GM23338 (cell line): ENCODE measurements around the gene TUBB1. TPM values are rescaled to one million over a fixed set of nuclear protein-coding genes. Genes with fewer than 3 reads are reported as not detected.

Experiments
- ATAC-seq: fragments of 200-7000 bp; cut with Tn5 transposase; 3 replicates; pipeline ENCODE4 v1.9.1; 2020
- DNase-seq: peaks from one replicate; pipeline ENCODE4 v3.0.0-alpha.2; 2015; ENCODE audit warnings: low spot score
- H2AFZ ChIP-seq: fragments of 200-600 bp; sonication (generic); 2 replicates; pipeline ENCODE4 v1.8.0; 2016; ENCODE audit warnings: antibody characterized with exemption, mild to moderate bottlenecking, moderate library complexity
- H3F3A ChIP-seq: fragments of 200-600 bp; sonication (generic); replicated peaks from 2 replicates; pipeline ENCODE4 v1.8.0; 2017; ENCODE audit warnings: antibody characterized with exemption, mixed run types, low read depth
- H3K27ac ChIP-seq: fragments of 200-600 bp; sonication (generic); 2 replicates; pipeline ENCODE4 v1.6.1; 2016; ENCODE audit warnings: low read depth
- H3K27me3 ChIP-seq: fragments of 200-600 bp; sonication (generic); 2 replicates; pipeline ENCODE4 v1.8.0; 2016; ENCODE audit warnings: mild to moderate bottlenecking, mixed run types, moderate library complexity; ENCODE audit not compliant: insufficient read depth
- H3K36me3 ChIP-seq: fragments of 200-600 bp; sonication (generic); 2 replicates; pipeline ENCODE4 v1.8.0; 2016; ENCODE audit warnings: mild to moderate bottlenecking; ENCODE audit not compliant: insufficient read depth
- H3K4me1 ChIP-seq: fragments of 200-600 bp; sonication (generic); 2 replicates; pipeline ENCODE4 v1.8.0; 2016; ENCODE audit warnings: mild to moderate bottlenecking, moderate library complexity; ENCODE audit not compliant: insufficient read depth
- H3K4me2 ChIP-seq: fragments of 200-600 bp; sonication (generic); 2 replicates; pipeline ENCODE4 v1.7.1; 2017; ENCODE audit warnings: mixed run types
- H3K4me3 ChIP-seq: fragments of 200-600 bp; sonication (generic); 2 replicates; pipeline ENCODE4 v1.6.1; 2016; ENCODE audit warnings: mixed run types
- H3K79me2 ChIP-seq: fragments of 200-600 bp; sonication (generic); replicated peaks from 2 replicates; pipeline ENCODE4 v1.8.0; 2017; ENCODE audit warnings: mild to moderate bottlenecking; ENCODE audit not compliant: insufficient read depth
- H3K9me2 ChIP-seq: fragments of 200-600 bp; sonication (generic); 2 replicates; pipeline ENCODE4 v1.8.0; 2017; ENCODE audit not compliant: insufficient read depth
- H4K20me1 ChIP-seq: fragments of 200-600 bp; sonication (generic); replicated peaks from 2 replicates; pipeline ENCODE4 v1.8.0; 2017; ENCODE audit warnings: mild to moderate bottlenecking; ENCODE audit not compliant: insufficient read depth
- H3K27ac Mint-ChIP-seq: 2 replicates; pipeline ENCODE4 v1.8.0; 2020; ENCODE audit warnings: inconsistent platforms, mild to moderate bottlenecking, moderate library complexity, mixed read lengths
- H3K27me3 Mint-ChIP-seq: 3 replicates; pipeline ENCODE4 v1.8.0; 2022; ENCODE audit warnings: low read depth, mild to moderate bottlenecking, moderate library complexity, mixed read lengths, inconsistent platforms; ENCODE audit not compliant: insufficient read depth, poor library complexity
- H3K36me3 Mint-ChIP-seq: 3 replicates; pipeline ENCODE4 v1.8.0; 2021; ENCODE audit warnings: low read depth, mild to moderate bottlenecking, inconsistent platforms, moderate library complexity, mixed read lengths
- H3K4me1 Mint-ChIP-seq: 3 replicates; pipeline ENCODE4 v1.8.0; 2020; ENCODE audit warnings: mild to moderate bottlenecking, inconsistent platforms, mixed read lengths
- H3K4me3 Mint-ChIP-seq: 3 replicates; pipeline ENCODE4 v1.8.0; 2021; ENCODE audit warnings: moderate library complexity, mild to moderate bottlenecking, inconsistent platforms, mixed read lengths
- H3K9me3 Mint-ChIP-seq: 3 replicates; pipeline ENCODE4 v1.8.0; 2020; ENCODE audit warnings: moderate library complexity, mild to moderate bottlenecking, inconsistent platforms, mixed read lengths
- CREB1 ChIP-seq: fragments of 250-450 bp; sonication (Bioruptor Pico); IDR thresholded peaks from 2 replicates; pipeline ENCODE4 v1.5.0; 2020; ENCODE audit warnings: low read depth, mild to moderate bottlenecking, moderate library complexity
- EZH2 ChIP-seq: fragments of 200-600 bp; sonication (generic); IDR thresholded peaks from one replicate; pipeline ENCODE4 v1.8.0; 2017; ENCODE audit warnings: antibody characterized with exemption, mild to moderate bottlenecking, low read depth; ENCODE audit not compliant: unreplicated experiment
- EZH2phosphoT487 ChIP-seq: fragments of 200-600 bp; sonication (generic); IDR thresholded peaks from one replicate; pipeline ENCODE4 v1.8.1; 2018; ENCODE audit warnings: antibody characterized with exemption; ENCODE audit not compliant: unreplicated experiment
- JUNB ChIP-seq: IDR thresholded peaks from one replicate; pipeline ENCODE4 v1.6.1; 2016; ENCODE audit warnings: antibody characterized with exemption; ENCODE audit not compliant: unreplicated experiment
- NANOG ChIP-seq: IDR thresholded peaks from 2 replicates; pipeline ENCODE4 v1.6.1; 2016; ENCODE audit warnings: antibody characterized with exemption, borderline replicate concordance
- ZNF114 ChIP-seq: fragments of 250-450 bp; sonication (Bioruptor Pico); IDR thresholded peaks from 2 replicates; pipeline ENCODE4 v1.5.0; 2020; ENCODE audit warnings: mild to moderate bottlenecking, moderate library complexity
- polyA plus RNA-seq: library from polyadenylated mRNA; unstranded; fragments of >200 nt; fragmentation: Nextera tagmentation; extraction: Ambion mirVana; gene quantifications from 2 replicates; pipeline ENCODE4 v1.2.1, GENCODE V29; 2016
- total RNA-seq: library from RNA; depleted of rRNA; stranded (reverse); fragments of >200 nt; shearing (Covaris generic); gene quantifications from 2 replicates; pipeline ENCODE4 v1.2.3, GENCODE V29; 2014
- TF ChIP-seq, protein P1 (sequence below): IDR thresholded peaks from 2 replicates; pipeline ENCODE4 v1.6.1; 2016; ENCODE audit warnings: antibody characterized with exemption
- TF ChIP-seq, protein P2 (sequence below): IDR thresholded peaks from one replicate; pipeline ENCODE4 v1.6.1; 2018; ENCODE audit warnings: antibody characterized with exemption; ENCODE audit not compliant: unreplicated experiment
- TF ChIP-seq, protein P3 (sequence below), 2 experiments: fragments of 200-600 bp in 1 of 2; sonication (generic) in 1 of 2; conservative IDR thresholded peaks; 2 replicates each; pipeline versions ENCODE4 v1.5.1 to v1.6.1; 2016 to 2017; ENCODE audit warnings: antibody characterized with exemption in 2 of 2, low read depth in 2 of 2, mild to moderate bottlenecking in 2 of 2, moderate library complexity in 1 of 2

Gene TUBB1
- total and polyA plus RNA-seq, 2 experiments from 2014 or later = not detected

DNA sequence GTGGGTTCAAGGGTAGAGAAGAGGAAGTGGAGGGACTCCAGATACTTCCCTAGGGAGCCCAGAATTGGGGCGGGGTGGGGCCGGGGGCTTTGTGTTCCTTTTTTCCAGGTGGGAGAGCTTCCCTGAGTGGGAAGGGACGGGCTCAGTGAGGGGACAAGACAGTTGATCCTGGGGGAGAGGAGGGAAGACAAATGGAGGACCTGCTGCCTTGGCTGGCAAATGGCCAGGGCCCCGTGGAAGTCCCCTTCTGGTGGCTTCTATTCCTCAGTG is 14.8 kb upstream of the TUBB1 start (continued):
- TF ChIP-seq, protein P1, sequence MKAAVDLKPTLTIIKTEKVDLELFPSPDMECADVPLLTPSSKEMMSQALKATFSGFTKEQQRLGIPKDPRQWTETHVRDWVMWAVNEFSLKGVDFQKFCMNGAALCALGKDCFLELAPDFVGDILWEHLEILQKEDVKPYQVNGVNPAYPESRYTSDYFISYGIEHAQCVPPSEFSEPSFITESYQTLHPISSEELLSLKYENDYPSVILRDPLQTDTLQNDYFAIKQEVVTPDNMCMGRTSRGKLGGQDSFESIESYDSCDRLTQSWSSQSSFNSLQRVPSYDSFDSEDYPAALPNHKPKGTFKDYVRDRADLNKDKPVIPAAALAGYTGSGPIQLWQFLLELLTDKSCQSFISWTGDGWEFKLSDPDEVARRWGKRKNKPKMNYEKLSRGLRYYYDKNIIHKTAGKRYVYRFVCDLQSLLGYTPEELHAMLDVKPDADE = no peak
- no peak for TF ChIP-seq CREB1 (CRISPR knock-in tag)
- no peak for TF ChIP-seq JUNB
- TF ChIP-seq EZH2 = no peak

DNA sequence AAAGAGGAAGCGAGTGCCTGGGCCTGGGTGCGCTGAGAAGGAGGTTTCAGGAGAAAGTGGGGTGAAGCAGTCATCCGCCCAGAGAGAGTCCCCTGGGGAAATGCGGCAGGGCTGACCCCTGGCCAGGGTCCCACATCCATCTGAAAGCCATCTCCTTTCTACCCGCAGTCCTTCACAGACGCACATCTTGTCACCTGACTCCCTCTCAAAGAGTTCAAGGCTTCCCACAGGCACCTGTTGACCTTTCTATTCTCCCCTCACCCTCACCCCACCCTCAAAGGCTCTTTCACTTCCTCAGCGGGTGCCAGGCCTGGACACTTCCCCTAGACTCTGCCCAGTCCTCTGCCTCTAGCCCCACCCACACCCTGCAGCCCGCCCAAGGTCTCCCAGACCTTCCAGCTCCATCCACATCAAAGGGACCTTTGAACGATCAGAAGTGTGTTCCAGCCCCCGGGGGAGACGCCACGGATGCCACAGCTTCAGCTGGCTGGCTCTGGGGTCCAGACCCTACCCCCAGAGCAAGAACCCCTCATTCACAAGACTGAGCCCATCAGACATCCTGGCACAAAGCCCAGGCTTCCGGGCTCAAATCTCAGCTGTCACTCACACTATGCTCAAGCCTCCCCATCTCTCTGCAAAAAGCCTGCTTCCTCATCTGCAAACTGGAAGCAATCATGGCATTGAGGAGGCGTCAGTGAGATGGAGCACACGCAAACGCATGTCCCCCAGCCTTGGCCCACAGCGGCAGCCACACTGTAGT is 14.3 kb upstream of the TUBB1 start:
- Mint-ChIP-seq H3K27me3 (peaks cover 24% of the 10 kb centered on the region), H3K4me1 (peaks cover 13% of the 10 kb centered on the region), H3K9me3 (no peaks in the 10 kb centered on the region), H3K36me3 (peaks cover 2% of the 10 kb centered on the region; the same call in 1 of the 3 replicates), H3K27ac (no peak overlapping the region), H3K4me3 (no peak overlapping the region)
- ATAC-seq (no peak), DNase-seq (no peak)
- no peak for TF ChIP-seq EZH2phosphoT487
- no peak for TF ChIP-seq NANOG
- TF ChIP-seq, protein P2, sequence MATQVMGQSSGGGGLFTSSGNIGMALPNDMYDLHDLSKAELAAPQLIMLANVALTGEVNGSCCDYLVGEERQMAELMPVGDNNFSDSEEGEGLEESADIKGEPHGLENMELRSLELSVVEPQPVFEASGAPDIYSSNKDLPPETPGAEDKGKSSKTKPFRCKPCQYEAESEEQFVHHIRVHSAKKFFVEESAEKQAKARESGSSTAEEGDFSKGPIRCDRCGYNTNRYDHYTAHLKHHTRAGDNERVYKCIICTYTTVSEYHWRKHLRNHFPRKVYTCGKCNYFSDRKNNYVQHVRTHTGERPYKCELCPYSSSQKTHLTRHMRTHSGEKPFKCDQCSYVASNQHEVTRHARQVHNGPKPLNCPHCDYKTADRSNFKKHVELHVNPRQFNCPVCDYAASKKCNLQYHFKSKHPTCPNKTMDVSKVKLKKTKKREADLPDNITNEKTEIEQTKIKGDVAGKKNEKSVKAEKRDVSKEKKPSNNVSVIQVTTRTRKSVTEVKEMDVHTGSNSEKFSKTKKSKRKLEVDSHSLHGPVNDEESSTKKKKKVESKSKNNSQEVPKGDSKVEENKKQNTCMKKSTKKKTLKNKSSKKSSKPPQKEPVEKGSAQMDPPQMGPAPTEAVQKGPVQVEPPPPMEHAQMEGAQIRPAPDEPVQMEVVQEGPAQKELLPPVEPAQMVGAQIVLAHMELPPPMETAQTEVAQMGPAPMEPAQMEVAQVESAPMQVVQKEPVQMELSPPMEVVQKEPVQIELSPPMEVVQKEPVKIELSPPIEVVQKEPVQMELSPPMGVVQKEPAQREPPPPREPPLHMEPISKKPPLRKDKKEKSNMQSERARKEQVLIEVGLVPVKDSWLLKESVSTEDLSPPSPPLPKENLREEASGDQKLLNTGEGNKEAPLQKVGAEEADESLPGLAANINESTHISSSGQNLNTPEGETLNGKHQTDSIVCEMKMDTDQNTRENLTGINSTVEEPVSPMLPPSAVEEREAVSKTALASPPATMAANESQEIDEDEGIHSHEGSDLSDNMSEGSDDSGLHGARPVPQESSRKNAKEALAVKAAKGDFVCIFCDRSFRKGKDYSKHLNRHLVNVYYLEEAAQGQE = no peak
- no peak for TF ChIP-seq JUNB
- TF ChIP-seq, protein P1 = no peak
- TF ChIP-seq, protein P3, sequence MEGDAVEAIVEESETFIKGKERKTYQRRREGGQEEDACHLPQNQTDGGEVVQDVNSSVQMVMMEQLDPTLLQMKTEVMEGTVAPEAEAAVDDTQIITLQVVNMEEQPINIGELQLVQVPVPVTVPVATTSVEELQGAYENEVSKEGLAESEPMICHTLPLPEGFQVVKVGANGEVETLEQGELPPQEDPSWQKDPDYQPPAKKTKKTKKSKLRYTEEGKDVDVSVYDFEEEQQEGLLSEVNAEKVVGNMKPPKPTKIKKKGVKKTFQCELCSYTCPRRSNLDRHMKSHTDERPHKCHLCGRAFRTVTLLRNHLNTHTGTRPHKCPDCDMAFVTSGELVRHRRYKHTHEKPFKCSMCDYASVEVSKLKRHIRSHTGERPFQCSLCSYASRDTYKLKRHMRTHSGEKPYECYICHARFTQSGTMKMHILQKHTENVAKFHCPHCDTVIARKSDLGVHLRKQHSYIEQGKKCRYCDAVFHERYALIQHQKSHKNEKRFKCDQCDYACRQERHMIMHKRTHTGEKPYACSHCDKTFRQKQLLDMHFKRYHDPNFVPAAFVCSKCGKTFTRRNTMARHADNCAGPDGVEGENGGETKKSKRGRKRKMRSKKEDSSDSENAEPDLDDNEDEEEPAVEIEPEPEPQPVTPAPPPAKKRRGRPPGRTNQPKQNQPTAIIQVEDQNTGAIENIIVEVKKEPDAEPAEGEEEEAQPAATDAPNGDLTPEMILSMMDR (conservative IDR thresholded peaks at IDR 0.05; ENCODE audit: low read depth in 2 of 2) = no peak
- TF ChIP-seq EZH2 = no peak
- no peak for TF ChIP-seq ZNF114 (CRISPR knock-in tag)
- Histone ChIP-seq H3K4me3 (no peak overlapping the region), H3K27ac (no peak overlapping the region), H4K20me1 (0 out of 2 replicates have a peak, but pooled peaks cover 5% of the 10 kb centered on the region), H3K4me1 (no peaks in the 10 kb centered on the region; the same call in 1 of the 2 replicates), H3K27me3 (peaks cover 11% of the 10 kb centered on the region), H3F3A (no peaks in the 10 kb centered on the region), H3K36me3 (no peaks in the 10 kb centered on the region), H2AFZ (no peak overlapping the region), H3K4me2 (no peak overlapping the region), H3K9me2 (no peaks in the 10 kb centered on the region), H3K79me2 (no peaks in the 10 kb centered on the region)
